Tibial nerve (tissue), 3 donors: Measurements from ENCODE around the gene ZRANB2.

Experiments
- POLR2A ChIP-seq, 2 donors: fragments of 450-650 bp; IDR thresholded peaks; one replicate each; pipeline ENCODE4 v1.6.1; 2017; ENCODE audit warnings: antibody characterized with exemption in 2 of 2, mild to moderate bottlenecking in 2 of 2, moderate library complexity in 2 of 2
- TF ChIP-seq, protein P1 (sequence below), 5 experiments: fragments of 200-600 bp in 3 of 5; fragments of 450-650 bp in 2 of 5; sonication (generic) in 3 of 5; IDR thresholded peaks; one replicate each; pipeline ENCODE4 v1.5.1; 2016 to 2019; ENCODE audit warnings: antibody characterized with exemption in 5 of 5, mild to moderate bottlenecking in 3 of 5, moderate library complexity in 2 of 5

DNA sequence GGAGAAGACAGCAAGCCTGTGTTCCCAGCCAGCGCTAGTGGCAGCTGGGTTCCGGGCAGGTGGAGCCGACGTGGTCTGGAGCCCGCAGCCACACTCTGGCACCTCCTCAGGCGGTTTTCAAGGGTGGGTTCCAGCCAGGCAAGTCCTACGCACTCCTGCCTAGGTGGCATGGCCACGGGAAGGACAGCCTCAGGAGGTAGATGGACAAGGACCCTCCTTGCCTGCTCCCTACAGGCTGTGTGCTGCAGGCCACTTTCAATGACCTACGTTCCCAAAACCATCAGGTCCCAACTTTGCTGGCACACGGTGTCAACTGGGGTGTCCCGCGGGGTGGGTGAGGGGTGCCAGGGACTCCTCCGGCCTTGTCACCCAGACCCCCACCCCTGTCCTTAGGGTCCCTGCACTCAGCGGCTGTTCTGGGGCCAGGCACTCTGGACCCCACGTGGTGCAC lies 26.5 kb downstream of the ZRANB2 start:
- TF ChIP-seq, protein P1, sequence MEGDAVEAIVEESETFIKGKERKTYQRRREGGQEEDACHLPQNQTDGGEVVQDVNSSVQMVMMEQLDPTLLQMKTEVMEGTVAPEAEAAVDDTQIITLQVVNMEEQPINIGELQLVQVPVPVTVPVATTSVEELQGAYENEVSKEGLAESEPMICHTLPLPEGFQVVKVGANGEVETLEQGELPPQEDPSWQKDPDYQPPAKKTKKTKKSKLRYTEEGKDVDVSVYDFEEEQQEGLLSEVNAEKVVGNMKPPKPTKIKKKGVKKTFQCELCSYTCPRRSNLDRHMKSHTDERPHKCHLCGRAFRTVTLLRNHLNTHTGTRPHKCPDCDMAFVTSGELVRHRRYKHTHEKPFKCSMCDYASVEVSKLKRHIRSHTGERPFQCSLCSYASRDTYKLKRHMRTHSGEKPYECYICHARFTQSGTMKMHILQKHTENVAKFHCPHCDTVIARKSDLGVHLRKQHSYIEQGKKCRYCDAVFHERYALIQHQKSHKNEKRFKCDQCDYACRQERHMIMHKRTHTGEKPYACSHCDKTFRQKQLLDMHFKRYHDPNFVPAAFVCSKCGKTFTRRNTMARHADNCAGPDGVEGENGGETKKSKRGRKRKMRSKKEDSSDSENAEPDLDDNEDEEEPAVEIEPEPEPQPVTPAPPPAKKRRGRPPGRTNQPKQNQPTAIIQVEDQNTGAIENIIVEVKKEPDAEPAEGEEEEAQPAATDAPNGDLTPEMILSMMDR (IDR thresholded peaks at IDR 0.05): no peak
- no peak for TF ChIP-seq POLR2A (IDR thresholded peaks at IDR 0.05)
